GM12874 (cell line): ENCODE results near the gene ESRRG.

Experiments
- TF ChIP-seq, protein P1 (sequence below): IDR thresholded peaks from 2 replicates; pipeline ENCODE4 v1.5.1; 2011; ENCODE audit warnings: low read depth, mild to moderate bottlenecking, control low read depth, low read length, moderate library complexity; ENCODE audit not compliant: insufficient read depth

Gene ESRRG

DNA sequence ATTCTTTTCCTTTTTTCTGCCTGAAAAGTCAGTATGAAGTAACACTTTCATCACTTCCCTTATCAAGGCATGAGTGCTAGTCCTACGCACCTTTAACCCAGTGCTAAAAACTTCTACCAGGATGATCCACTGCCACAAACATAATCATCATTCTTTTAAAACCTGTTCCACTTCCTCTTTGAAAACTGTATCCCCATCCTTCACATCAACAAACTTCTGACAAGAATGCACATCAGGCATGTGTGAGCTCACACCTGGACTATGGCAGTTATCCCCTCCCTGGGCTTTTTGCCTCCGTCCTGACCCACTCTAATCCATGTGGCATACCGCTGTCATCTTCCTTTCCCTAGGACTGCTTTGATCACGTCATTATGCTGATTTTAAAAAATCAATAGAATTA is 70.2 kb downstream of the ESRRG start:
- TF ChIP-seq, protein P1, sequence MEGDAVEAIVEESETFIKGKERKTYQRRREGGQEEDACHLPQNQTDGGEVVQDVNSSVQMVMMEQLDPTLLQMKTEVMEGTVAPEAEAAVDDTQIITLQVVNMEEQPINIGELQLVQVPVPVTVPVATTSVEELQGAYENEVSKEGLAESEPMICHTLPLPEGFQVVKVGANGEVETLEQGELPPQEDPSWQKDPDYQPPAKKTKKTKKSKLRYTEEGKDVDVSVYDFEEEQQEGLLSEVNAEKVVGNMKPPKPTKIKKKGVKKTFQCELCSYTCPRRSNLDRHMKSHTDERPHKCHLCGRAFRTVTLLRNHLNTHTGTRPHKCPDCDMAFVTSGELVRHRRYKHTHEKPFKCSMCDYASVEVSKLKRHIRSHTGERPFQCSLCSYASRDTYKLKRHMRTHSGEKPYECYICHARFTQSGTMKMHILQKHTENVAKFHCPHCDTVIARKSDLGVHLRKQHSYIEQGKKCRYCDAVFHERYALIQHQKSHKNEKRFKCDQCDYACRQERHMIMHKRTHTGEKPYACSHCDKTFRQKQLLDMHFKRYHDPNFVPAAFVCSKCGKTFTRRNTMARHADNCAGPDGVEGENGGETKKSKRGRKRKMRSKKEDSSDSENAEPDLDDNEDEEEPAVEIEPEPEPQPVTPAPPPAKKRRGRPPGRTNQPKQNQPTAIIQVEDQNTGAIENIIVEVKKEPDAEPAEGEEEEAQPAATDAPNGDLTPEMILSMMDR, result no peak

DNA sequence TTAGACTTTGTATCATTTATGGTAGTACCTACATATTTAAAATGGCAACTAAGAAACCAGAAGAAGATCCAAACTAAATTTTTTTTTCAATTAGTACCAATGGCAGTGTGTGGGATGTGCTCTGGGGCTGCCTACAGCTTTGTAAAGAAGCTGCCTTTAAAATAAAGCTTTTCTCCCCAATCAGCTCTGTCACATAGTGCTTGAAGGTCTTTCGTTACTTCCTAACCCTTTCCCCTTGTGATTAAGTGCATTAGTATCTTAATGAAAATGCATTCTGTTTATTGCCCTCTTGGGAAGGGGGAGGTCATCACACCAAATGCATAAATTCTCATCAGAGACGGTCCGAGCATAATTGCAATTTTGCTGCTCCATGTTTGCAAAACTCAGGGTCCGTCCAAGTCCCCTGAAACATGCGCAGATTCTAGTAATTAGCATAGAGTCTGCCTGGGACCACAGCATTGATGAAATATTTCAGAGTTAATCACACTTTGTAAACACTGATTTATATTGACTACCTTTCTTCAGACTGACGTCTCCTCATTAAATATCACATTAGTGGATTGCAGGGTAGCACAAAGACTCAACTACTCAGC is 71.3 kb downstream of the ESRRG start:
- TF ChIP-seq, protein P1, result no peak

DNA sequence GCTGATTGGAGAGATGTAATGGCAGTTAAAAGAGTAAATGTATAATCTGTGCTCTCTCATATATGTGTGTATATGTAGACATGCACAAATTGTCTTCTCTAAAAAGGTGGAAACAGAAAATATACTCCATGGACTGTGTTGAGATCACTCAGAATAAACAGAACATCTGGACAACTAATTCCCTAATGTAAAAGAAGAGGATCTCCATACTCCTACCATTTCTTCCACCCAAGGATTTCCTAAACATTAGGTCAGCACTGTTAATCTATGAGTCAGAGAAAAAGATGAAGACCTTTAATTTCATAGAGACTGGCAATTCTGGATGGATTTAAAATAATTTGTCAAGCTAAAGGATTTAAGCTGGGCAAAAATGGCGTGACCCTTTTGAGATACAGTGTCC is 80.1 kb downstream of the ESRRG start:
- TF ChIP-seq, protein P1, result no peak

DNA sequence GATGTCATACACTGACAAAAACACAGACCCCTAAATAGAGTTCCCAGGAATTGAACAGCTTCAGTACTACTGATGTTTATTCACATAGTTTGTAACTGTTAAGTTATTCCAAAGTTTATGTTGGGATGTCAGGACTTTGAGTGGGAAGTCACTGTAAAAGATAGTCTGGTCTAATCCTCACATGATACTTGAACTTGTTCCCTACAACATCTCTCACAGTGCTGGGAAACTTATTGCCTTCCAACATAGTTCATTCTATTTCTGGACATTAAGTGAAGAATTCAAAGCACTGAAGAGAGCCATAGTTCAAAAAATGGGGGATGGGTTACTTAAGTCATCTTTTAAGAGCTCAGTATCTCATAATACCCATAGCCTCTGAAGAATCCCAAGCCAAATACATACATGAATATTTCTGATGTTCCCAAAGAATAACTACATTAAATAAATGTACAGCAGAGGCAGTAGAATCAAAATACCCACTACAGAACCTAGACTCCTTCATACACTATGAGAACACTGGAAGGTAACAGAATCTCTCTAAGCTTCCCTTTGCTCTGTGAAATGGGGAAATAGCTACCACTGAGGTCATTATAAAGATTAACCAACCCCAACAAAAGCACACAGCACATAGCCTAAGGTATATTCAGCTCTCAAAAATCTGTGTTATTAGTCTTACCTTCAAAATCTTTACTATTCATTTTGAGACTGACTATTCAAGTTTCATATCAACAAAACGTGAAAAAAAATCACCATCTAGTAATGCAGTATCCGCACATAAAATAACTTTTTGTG is 81.4 kb downstream of the ESRRG start:
- TF ChIP-seq, protein P1, result no peak

DNA sequence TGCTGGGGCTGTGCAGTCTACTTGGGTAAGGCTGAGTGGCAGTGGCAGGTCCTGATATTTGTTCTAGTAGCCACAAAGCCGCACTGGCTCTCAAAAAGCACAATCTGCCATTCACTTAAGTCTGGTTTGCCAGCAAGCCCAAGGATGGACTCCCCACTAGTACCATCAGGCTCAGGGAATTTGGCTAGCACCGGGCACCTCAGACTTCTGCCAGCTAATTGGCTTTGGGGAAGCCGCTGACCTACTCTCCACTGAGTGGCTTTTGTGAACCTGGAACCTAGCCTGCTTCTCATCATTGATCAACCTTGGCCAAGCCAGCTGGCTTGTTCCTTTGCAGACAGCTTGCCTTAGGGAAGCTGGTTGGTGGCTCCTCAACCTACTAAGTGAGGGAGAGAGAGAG is 83.1 kb downstream of the ESRRG start:
- TF ChIP-seq, protein P1, result no peak

DNA sequence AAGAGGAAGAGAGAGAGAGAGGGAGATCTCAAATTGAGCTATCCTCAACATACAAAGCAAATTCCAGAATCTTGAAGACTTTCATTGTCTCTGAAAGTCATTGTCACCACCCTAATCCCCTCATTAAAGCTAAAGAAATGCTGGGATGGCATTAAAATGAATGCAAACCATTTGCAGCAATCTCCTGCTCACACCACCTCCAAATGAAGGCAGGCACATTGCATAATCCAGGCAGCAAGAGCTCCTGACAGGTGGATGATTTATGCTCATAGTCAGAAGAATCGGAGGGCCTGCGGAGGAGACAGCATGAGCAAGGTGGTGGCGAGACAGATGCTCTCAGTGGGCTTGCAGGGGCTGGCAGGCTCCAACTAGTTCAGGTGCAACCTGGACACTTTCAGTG is 90.2 kb downstream of the ESRRG start:
- TF ChIP-seq, protein P1, result no peak

DNA sequence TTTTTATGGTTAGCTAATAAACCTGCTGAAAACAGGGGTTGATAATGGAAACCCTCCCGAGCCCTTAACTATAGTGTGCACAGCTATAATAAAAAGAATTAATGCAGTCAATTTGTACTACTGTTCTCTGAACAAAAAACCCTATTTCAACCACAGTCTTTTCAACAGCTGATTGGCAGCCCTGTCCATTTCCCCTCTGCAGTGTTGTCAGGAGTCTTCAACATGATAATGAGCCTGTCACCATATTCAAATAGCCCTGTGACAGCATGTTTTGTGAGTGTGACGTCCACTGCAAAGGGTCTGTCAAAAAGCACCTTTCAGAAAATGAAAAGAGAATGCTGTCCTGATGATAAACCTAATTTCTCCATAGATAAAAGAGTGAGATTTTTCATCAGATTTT is 92.7 kb downstream of the ESRRG start:
- TF ChIP-seq, protein P1, result no peak
